OCI-LY3 (cell line): Measurements from ENCODE around the gene ZNF425.
"Not testable (repeated sequence)": the region's sequence is repeated elsewhere in the genome, so short reads cannot be mapped to it uniquely, and the experiment has no call there.

Experiments used
- H2AFZ ChIP-seq: fragments of 200-600, 300-600 bp; shearing (Covaris generic); 2 replicates; pipeline ENCODE4 v1.6.0; 2014; ENCODE audit warnings: antibody characterized with exemption, low read depth, low read length
- H3K27ac ChIP-seq: fragments of 200-600, 300-600 bp; sonication (generic); 2 replicates; pipeline ENCODE4 v1.5.1; 2014; ENCODE audit warnings: mild to moderate bottlenecking, low read length, moderate library complexity, mixed read lengths
- H3K27me3 ChIP-seq: fragments of 200-600, 300-600 bp; sonication (generic); 2 replicates; pipeline ENCODE4 v1.6.1; 2014; ENCODE audit warnings: low read depth, low read length, mixed read lengths
- H3K36me3 ChIP-seq: fragments of 200-600, 300-600 bp; sonication (generic); replicated peaks from 2 replicates; pipeline ENCODE3; 2014; ENCODE audit warnings: low read depth, low read length, mixed read lengths
- H3K4me1 ChIP-seq: fragments of 300-600, 200-600 bp; sonication (generic); 2 replicates; pipeline ENCODE4 v1.6.1; 2014; ENCODE audit warnings: low read length, mixed read lengths
- H3K4me2 ChIP-seq: fragments of 200-600, 300-600 bp; sonication (generic); 2 replicates; pipeline ENCODE4 v1.6.1; 2014; ENCODE audit warnings: low read length, mixed read lengths
- H3K4me3 ChIP-seq: fragments of 300-600, 200-600 bp; sonication (generic); 2 replicates; pipeline ENCODE4 v1.5.1; 2014; ENCODE audit warnings: antibody characterized with exemption, mild to moderate bottlenecking, low read length, moderate library complexity
- H3K79me2 ChIP-seq: fragments of 300-600, 200-600 bp; shearing (Covaris generic); 2 replicates; pipeline ENCODE4 v1.6.1; 2014; ENCODE audit warnings: mild to moderate bottlenecking, low read length, mixed read lengths
- H3K9ac ChIP-seq: fragments of 300-600, 200-600 bp; shearing (Covaris generic); 2 replicates; pipeline ENCODE4 v1.6.0; 2014; ENCODE audit warnings: mild to moderate bottlenecking, low read length, moderate library complexity
- H3K9me3 ChIP-seq: fragments of 200-600, 300-600 bp; shearing (Covaris generic); 2 replicates; pipeline ENCODE4 v1.6.1; 2014; ENCODE audit warnings: low read length, mixed read lengths; ENCODE audit not compliant: insufficient read depth
- H4K20me1 ChIP-seq: fragments of 200-600, 300-600 bp; sonication (generic); 2 replicates; pipeline ENCODE4 v1.6.1; 2016; ENCODE audit warnings: low read length, mixed read lengths; ENCODE audit not compliant: insufficient read depth
- EZH2phosphoT487 ChIP-seq: fragments of 200-600 bp; shearing (Covaris generic); IDR thresholded peaks from 2 replicates; pipeline ENCODE4 v1.6.1; 2018; ENCODE audit warnings: antibody characterized with exemption, mixed run types, low read depth
- TF ChIP-seq, protein P1 (sequence below): fragments of 200-600, 300-600 bp; sonication (generic); IDR thresholded peaks from 2 replicates; pipeline ENCODE4 v1.5.1; 2014; ENCODE audit warnings: antibody characterized with exemption, low read length, low read depth

ZNF425 gene

DNA sequence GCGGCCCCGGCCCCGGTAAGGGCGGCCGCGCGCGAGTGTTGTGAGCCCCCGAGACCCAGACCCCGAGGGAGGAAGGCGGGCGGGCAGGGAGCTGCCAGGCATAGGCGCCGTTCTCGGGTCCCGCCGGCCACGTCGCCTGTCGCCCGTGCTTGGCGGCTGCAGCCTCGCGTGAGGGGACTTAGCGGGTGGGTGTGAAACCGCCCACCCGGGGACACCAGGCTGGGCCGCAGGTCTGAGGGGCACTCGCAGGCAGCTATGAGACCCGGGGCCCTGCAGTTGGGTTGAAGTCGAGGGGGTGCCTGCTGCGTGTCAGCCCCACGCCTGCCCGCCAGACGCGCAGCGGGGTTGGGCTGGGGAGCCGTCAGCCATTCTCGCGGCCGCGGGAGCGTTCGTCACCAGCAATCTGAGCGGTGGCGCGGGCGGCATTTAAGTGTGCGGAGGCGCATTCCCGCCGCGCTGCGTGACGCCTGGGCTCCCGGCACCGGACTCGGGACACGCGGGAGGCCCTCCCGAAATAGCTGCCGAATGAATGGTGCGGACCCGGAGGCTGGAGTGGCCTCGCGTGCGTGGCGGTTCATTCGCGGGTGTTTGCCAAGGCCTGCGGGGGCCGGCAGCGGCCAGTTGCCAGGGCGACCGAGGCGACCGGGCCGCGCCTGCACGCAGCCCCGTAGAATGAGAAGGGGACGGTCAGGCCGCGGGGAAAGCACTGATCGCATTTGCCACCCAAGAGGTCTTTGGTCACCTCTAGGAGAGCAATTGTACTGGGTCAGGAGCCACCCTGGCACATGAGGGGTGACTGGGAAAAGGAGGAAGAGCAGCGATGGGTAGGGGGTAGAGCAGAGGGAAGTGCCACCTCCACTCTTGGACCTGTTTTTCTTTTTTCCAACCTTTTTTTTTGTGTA, 21.9 kb upstream of the ZNF425 start:
- peaks cover 79% of the 10 kb centered on the region for H3K79me2 ChIP-seq
- TF ChIP-seq, protein P1, sequence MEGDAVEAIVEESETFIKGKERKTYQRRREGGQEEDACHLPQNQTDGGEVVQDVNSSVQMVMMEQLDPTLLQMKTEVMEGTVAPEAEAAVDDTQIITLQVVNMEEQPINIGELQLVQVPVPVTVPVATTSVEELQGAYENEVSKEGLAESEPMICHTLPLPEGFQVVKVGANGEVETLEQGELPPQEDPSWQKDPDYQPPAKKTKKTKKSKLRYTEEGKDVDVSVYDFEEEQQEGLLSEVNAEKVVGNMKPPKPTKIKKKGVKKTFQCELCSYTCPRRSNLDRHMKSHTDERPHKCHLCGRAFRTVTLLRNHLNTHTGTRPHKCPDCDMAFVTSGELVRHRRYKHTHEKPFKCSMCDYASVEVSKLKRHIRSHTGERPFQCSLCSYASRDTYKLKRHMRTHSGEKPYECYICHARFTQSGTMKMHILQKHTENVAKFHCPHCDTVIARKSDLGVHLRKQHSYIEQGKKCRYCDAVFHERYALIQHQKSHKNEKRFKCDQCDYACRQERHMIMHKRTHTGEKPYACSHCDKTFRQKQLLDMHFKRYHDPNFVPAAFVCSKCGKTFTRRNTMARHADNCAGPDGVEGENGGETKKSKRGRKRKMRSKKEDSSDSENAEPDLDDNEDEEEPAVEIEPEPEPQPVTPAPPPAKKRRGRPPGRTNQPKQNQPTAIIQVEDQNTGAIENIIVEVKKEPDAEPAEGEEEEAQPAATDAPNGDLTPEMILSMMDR, result no peak
- 0 out of 2 replicates have a peak, but pooled peaks cover 3% of the 10 kb centered on the region for H4K20me1 ChIP-seq
- peak overlapping the region; percentile 72 for H3K4me2 ChIP-seq
- peak overlapping the region; percentile 81 for H3K9ac ChIP-seq
- H3K27ac ChIP-seq, result peak overlapping the region; percentile 45
- H3K27me3 ChIP-seq, result no peaks in the 10 kb centered on the region
- peak overlapping the region; percentile 95 for H3K4me3 ChIP-seq
- peak overlapping the region; percentile 68; the same call in 1 of the 2 replicates for H2AFZ ChIP-seq
- no peaks in the 10 kb centered on the region for H3K9me3 ChIP-seq
- H3K4me1 ChIP-seq, result peaks cover 13% of the 10 kb centered on the region
- H3K36me3 ChIP-seq, result peaks cover 12% of the 10 kb centered on the region

DNA sequence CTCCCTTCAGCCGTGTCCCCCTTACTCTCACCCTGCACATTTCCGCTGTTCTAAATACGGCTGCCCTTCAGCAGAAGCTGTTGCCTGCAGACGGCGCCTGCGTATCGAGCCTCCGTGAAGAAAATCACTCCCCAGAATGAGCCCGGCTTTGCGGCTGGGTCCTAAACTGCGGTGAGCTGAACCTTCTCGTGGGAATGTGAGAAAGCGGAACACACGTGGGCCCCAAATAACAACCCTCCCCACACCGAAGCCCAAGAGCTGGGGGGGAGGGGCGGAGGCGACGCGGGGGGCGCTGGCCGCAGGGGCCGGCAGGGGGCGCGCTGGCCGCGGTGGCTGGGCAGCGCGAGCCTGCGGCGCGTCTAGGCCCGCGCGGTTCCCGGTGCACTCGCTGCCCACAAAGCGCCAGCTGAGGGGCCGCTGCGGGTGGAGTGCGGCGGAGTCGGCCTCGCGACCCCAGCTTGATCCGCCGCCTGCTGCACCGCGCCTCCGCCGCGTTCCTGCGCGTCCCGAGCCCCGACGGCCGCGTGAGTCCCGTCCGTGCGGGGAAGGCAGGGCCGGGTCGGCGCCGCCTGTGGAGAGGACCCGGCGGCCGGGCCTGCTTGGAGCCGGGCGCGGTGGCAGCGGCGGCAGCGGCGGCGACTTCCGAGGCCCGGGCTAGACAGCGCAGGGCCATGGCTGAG, 21.1 kb upstream of the ZNF425 start, which contains the start of gene ZNF398:
ZNF398 (plus strand) TSS at position 382 of the 680 bp plus-strand sequence; CDS start at position 672, 290 bp downstream.
- TF ChIP-seq, protein P1, result peak; percentile 56
- TF ChIP-seq EZH2phosphoT487, result no peak
- peak within 1 kb of the TSS; percentile 97 for H2AFZ ChIP-seq
- H3K9me3 ChIP-seq, result no peaks in the 10 kb centered on the region
- H3K4me2 ChIP-seq, result peak within 1 kb of the TSS; percentile 72
- H3K27me3 ChIP-seq, result no peaks in the 10 kb centered on the region
- peaks cover 17% of the 10 kb centered on the region for H3K36me3 ChIP-seq
- H3K4me1 ChIP-seq, result peaks cover 13% of the 10 kb centered on the region
- peak within 1 kb of the TSS; percentile 96 for H3K9ac ChIP-seq
- H4K20me1 ChIP-seq, result 0 out of 2 replicates have a peak, but pooled peaks cover 3% of the 10 kb centered on the region
- H3K27ac ChIP-seq, result peak within 1 kb of the TSS; percentile 81
- H3K79me2 ChIP-seq, result peaks cover 71% of the 10 kb centered on the region
- peak within 1 kb of the TSS; percentile 95 for H3K4me3 ChIP-seq

DNA sequence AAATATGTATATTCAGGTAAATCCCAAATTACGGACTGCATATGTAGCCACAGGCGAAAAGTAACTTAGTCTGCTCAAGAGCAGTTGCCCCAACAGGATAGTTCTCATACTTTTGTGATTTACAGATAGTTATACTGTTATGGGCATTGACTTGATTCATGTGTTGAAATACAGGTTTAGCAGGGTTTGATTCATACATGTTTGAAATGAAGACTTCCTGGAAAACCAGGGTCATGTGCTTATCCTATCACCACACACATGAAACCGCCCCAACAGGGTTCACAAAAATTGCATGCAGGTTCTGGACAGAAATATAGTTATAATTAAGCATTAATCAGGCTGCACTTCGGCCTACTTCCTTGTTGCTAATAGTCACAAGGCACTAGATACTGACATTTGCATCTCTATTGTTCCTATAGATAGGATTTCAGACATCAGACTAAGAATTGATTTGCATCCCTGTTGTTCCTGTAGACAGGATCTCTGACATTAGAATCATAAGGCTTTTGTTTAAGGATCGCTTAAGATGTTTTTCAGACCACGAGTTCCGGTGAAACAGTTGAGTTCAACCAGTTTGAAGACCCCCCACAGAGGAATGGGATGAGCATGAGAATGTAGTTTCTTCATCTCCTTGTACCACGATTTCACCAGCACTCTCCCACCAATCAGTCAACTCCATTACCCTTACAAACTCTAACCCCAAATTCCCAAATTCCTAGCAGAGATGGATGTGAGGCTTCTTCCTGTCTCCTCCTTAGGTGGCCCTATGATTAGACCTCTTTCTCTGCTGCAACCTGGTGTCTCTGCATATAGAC, 19.1 kb upstream of the ZNF425 start:
- no peak overlapping the region for H3K9ac ChIP-seq
- no peaks in the 10 kb centered on the region for H4K20me1 ChIP-seq
- no peaks in the 10 kb centered on the region for H3K27me3 ChIP-seq
- no peak for TF ChIP-seq EZH2phosphoT487
- TF ChIP-seq, protein P1, result no peak
- peaks cover 13% of the 10 kb centered on the region for H3K4me1 ChIP-seq
- H3K27ac ChIP-seq, result no peak overlapping the region
- peaks cover 17% of the 10 kb centered on the region for H3K36me3 ChIP-seq
- H3K4me3 ChIP-seq, result peak overlapping the region; percentile 95; the same call in 1 of the 2 replicates
- peak overlapping the region; percentile 59; the same call in 1 of the 2 replicates for H3K4me2 ChIP-seq
- no peaks in the 10 kb centered on the region for H3K9me3 ChIP-seq
- peaks cover 53% of the 10 kb centered on the region for H3K79me2 ChIP-seq
- no peak overlapping the region for H2AFZ ChIP-seq

DNA sequence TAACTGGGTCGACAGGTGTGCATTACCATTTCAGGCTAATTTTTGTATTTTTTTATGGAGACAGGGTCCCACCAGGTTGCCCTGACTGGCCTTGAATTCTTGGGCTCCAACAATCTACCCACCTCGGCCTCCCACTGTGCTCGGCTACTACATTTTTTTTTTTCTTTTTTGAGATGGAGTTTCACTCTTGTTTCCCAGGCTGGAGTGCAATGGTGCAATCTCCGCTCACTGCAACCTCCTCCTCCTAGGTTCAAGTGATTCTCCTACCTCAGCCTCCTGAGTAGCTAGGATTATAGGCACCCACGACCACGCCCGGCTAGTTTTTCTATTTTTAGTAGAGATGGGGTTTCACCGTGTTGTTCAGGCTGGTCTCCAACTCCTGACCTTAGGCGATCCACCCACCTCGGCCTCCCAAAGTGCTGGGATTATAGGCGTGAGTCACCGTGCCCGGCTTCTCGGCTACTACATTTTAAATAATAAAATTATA, 18.4 kb upstream of the ZNF425 start:
- H3K4me1 ChIP-seq, result peaks cover 13% of the 10 kb centered on the region
- not testable (repeated sequence) for H3K9ac ChIP-seq, H3K27me3 ChIP-seq, H4K20me1 ChIP-seq, H3K9me3 ChIP-seq, H3K4me3 ChIP-seq, H2AFZ ChIP-seq, H3K27ac ChIP-seq, H3K4me2 ChIP-seq
- H3K79me2 ChIP-seq, result peaks cover 45% of the 10 kb centered on the region
- H3K36me3 ChIP-seq, result peaks cover 14% of the 10 kb centered on the region
